ENCODE measurements around the gene CYTH2.

- TF ChIP-seq CTCF (IDR thresholded peaks at IDR 0.05; ENCODE audit: low read depth, low read length) (no peak), POLR2A (IDR thresholded peaks at IDR 0.05; ENCODE audit: extremely low read depth, insufficient read length) (no peak)
Observed at GRCh38 chr19:48424694-48425219, 44.4 kb upstream of the CYTH2 start.
